Activated naive CD8-positive, alpha-beta T cell (primary cell): ENCODE results near the gene SRRM2.

Experiments
- H3K27ac Mint-ChIP-seq: one replicate; pipeline ENCODE4 v1.8.0; 2021; ENCODE audit warnings: mixed read lengths
- H3K27me3 Mint-ChIP-seq: one replicate; pipeline ENCODE4 v1.8.0; 2021; ENCODE audit warnings: mixed read lengths
- H3K36me3 Mint-ChIP-seq: one replicate; pipeline ENCODE4 v1.8.0; 2021; ENCODE audit warnings: mixed read lengths
- H3K4me1 Mint-ChIP-seq: one replicate; pipeline ENCODE4 v1.8.0; 2021; ENCODE audit warnings: low read depth, mixed read lengths
- H3K4me3 Mint-ChIP-seq: one replicate; pipeline ENCODE4 v1.8.0; 2021; ENCODE audit warnings: mild to moderate bottlenecking, mixed read lengths
- H3K9me3 Mint-ChIP-seq: one replicate; pipeline ENCODE4 v1.8.0; 2021; ENCODE audit warnings: low read depth, mixed read lengths

SRRM2 gene

DNA sequence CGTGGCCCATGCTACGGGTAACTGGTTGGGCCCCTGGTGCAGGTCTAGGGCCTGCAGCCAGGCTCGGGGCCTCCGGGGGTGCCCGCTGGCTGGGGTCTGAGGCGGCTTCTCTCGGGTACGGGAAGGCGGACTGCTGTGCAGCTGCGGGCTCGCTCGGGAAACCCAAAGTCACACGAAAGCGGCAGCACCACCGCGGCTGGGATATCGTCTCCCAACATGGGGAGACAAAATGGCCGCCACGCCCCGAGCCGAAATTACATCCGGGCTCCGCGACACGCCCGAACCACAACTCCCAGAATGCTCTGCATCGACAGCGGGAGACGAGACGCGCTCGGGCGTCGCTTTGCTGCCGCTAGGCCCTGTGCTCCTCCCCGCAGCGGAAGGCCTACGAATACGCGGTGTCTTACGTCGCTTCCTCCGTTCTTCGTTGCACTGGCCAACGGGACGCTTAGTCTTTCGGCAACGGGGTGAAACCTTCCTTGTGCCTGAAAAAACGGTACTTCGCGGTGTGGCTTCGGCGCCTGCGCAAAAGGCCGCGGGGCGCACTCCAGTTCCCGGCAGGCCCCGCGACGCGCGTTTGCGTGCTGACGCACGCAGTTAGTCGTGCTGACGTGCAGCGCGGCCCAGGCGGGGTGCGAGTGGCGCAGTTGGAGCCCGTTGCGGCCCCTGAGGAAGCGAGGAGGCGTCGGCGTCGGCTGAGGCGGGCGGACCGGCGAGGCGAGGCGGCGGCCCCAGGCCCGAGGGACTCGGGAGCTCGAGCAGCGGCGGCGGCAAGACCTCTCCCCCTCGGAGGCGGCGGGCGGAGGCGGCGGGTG is at the start of gene SRRM2:
TSS of gene SRRM2 (plus strand) at position 604 of the 815 bp plus-strand sequence. CDS start 3,727 bp downstream, outside the sequence.
- no peaks in the 10 kb centered on the region for H3K27me3 Mint-ChIP-seq
- H3K4me1 Mint-ChIP-seq, result peaks cover 46% of the 10 kb centered on the region
- H3K27ac Mint-ChIP-seq, result peak within 1 kb of the TSS; percentile 97
- peak within 1 kb of the TSS; percentile 96 for H3K4me3 Mint-ChIP-seq
- peaks cover 21% of the 10 kb centered on the region for H3K36me3 Mint-ChIP-seq
- no peaks in the 10 kb centered on the region for H3K9me3 Mint-ChIP-seq

DNA sequence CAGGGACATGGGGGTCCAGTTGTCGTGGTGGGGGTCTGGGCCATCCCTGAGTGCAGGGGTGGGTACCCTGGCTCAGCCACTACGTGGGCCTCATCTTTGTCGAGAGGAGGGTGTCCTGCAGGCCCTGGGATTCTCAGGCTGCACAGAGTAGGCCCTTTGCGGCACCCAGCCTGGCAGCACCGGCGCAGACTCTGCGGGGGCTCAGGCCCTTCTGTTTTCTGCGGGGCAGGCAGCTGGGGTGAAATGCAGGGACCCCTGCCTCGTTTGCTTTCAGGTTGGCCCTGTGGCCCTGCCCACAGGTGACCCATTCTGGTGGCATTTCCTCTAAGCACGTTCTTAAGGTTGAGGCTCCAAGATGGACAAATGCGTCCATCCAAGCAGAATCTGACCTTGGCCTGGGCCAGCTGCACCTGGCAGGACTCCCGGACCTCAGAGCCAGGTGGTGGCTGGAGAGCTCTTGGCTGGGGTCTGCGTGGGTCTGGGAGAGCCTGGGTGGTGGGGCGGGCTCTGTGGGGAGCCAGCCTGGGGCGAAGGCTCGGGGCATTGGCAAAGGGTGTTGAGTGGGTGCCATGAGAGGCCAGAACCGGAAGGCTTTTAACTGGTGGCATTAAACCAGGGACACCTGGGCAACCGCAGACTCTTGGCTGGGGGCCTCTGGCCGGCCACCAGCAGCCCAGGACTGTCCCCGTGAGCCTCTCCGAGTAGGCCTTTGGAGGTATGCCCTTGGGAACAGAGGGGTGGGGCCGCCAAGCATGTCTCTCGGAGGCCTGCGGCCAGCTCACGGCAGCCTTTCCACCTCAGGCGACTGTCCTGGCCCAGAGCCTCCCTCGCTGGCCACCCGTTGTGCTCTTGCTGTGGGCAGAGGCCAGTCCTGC is 49.3 kb upstream of the SRRM2 start:
- no peak overlapping the region for H3K27ac Mint-ChIP-seq
- no peaks in the 10 kb centered on the region for H3K9me3 Mint-ChIP-seq
- no peaks in the 10 kb centered on the region for H3K27me3 Mint-ChIP-seq
- no peaks in the 10 kb centered on the region for H3K4me1 Mint-ChIP-seq
- H3K36me3 Mint-ChIP-seq, result no peaks in the 10 kb centered on the region
- no peak overlapping the region for H3K4me3 Mint-ChIP-seq

DNA sequence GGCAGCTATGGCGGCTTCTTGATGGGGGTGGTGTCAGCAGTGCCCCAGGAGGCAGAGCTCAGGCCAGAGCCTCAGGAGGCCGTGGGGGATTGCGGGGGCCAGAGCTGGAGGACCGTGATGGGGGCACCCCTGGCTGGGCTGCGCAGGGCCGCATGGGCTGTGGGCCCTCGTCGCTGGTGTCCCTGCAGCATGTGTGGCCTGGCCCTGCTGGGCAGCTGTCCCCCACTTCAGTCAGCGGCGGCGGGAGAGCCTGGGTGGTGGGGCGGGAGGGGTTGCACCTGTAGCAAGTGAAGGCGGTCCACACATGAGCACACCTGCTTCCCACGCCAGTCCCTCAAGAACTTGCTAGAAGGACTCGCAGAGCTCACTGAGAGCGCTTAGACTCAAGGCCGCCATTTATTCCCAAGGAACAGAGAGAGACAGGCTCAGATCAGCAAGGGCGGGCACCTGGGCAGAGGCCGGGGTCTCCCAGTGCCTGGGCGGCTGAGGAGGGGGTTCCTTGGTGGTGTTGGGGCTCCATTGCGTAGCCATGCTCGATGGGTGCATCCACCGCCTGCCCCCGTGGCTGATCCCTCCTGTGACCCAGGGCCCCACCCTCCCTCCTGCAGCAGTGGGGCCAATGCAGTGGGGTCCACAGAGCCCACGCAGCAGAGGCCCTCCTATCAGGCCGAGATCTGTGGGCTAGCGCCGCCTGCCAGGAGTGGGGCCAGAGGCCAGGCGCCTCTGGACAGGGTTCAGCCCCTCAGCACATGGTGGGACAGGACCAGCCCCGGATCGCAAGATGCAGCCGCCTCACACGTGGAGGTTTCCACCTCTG is 48.1 kb upstream of the SRRM2 start:
- H3K27me3 Mint-ChIP-seq, result no peaks in the 10 kb centered on the region
- no peaks in the 10 kb centered on the region for H3K9me3 Mint-ChIP-seq
- H3K4me1 Mint-ChIP-seq, result no peaks in the 10 kb centered on the region
- H3K36me3 Mint-ChIP-seq, result no peaks in the 10 kb centered on the region
- H3K4me3 Mint-ChIP-seq, result no peak overlapping the region
- H3K27ac Mint-ChIP-seq, result no peak overlapping the region

DNA sequence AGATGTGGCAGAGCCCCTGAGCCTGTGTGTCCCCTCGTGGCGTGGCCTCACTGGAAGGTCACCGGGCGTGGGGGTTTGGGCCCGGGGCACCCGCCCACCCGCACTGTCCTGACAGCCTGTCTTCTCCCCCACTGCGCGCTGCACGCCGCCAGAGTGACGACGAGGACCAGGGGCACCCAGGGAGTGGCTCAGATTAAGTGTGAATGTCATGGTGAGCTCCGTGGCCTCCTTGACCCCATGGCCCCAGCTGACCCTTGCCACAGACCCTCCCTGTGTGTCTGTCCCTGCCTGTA is 47.5 kb upstream of the SRRM2 start:
- H3K27ac Mint-ChIP-seq, result no peak overlapping the region
- no peaks in the 10 kb centered on the region for H3K27me3 Mint-ChIP-seq
- H3K36me3 Mint-ChIP-seq, result no peaks in the 10 kb centered on the region
- H3K4me3 Mint-ChIP-seq, result no peak overlapping the region
- H3K4me1 Mint-ChIP-seq, result no peaks in the 10 kb centered on the region
- H3K9me3 Mint-ChIP-seq, result no peaks in the 10 kb centered on the region

DNA sequence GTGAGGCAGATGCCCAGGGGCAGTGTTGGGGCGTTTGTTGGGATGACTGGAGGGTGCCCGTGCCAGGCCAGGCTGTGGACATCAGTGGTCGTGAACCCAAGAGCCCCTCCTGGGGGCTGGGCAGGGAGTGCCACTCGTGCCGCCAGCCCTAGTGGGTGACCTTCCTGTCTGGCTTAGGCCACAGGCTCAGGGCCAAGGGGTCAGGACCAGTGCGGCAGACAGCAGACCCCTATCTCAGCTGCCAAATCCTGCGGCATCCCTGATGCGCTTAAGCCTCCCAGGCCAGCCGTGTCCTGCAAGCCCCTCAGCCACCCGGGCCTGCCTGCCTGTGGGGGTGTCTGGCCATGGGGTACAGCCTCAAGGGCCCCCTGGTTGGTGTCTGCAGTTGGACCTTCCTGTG is 47.1 kb upstream of the SRRM2 start:
- Mint-ChIP-seq H3K36me3 (no peaks in the 10 kb centered on the region), H3K9me3 (no peaks in the 10 kb centered on the region), H3K27me3 (no peaks in the 10 kb centered on the region), H3K4me1 (no peaks in the 10 kb centered on the region), H3K4me3 (no peak overlapping the region), H3K27ac (no peak overlapping the region)

DNA sequence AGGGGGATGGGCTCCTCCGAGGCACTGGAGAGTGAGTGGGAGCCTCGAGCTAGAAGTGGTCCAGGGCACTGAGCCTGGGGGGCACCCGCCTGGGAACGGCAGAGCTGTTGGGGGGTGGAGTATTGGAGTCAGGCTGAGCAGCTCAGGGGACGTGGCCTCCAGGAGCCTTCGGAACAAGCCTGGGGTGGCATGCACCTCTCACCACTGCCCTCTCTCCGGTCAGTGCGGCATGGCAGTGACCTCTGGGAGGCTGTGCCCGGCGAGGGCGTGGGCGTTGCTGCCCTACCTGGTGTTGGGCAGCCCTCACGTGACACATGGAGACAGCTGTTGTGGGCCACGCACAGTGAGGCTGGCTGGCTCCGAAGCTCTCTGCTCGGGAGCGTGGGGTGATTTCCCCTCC is 46.4 kb upstream of the SRRM2 start:
- Mint-ChIP-seq H3K27me3 (no peaks in the 10 kb centered on the region), H3K9me3 (no peaks in the 10 kb centered on the region), H3K27ac (no peak overlapping the region), H3K36me3 (no peaks in the 10 kb centered on the region), H3K4me3 (no peak overlapping the region), H3K4me1 (no peaks in the 10 kb centered on the region)

DNA sequence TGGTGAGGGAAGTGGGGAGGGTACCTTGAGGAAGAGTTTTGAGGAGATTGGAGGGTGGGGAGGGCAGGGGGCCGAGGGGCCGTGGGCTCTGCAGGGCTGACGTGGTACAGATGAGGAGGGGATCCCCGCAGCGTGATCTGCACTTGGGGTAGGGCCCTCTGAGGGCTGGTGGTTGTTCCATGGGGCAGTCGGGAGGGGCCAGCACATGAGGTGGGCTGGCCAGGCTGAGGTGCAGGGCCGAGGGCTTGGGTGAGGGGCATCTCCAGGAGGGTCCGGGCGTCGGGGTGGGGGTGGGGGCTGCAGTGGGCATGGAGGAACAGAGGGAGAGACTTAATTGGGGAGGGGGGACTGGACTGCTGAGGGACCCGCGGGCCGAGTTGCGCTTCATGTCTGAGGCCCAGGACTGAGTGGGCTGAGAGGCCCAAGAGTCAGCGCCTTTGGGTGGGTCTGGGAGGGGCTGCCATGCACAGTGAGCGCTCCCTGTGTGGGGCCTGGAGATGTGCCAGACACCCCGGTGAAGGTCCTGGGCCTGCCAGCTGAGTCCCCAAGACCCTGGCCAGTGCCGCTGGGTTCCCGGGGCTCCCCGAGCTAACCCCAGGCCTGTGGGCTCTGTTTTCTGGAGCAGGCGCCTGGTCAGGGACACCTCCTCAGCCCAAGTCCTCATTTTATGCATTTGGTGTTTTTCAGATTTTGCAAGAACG is 45.7 kb upstream of the SRRM2 start:
- H3K9me3 Mint-ChIP-seq, result no peaks in the 10 kb centered on the region

DNA sequence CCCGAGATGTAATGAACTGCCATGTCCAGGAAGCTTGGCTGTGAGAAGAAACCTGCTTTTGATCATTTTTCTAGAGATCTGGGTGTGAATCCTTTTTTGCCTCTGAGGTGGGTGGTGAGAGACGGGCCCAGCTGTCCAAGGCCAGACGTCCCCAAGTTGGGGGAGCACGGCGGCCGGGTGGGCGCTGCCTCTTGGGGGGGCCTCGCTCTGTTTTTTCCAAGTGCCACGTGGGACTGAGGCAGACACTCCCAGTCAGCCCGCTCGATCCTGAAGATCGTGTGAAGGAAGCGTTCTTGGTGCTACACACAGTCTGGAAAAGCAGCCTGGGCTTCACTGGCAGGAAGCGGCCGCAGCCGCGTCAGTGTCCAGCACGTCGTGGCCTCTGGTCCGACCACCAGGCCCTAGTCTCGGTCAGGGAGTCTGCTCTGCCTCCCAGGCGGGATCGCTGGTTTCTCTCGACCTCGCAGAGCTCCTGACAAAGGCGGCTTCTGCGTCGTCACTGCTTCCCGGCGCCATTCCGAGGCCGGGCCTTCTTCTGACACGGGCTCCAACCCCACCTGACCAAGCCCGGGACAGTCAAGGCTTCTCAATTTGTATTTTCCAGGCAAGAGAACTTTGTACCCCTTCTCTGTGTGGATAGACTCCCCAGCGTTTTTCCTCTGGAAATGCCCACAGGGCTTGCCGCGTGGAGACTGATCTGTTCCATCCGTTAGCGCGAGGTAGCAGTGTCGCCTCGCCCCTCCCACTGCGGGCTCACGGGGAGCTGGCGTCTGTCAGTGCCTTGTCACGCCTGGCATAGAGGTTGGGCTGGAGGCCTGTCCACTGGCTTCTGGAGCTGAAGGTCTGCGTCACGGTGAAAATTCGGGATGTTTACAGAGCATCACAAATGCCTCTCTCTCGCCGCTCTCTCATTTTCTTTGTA is 44.8 kb upstream of the SRRM2 start:
- Mint-ChIP-seq H3K9me3 (no peaks in the 10 kb centered on the region), H3K27me3 (no peaks in the 10 kb centered on the region), H3K4me1 (no peaks in the 10 kb centered on the region), H3K27ac (no peak overlapping the region), H3K36me3 (no peaks in the 10 kb centered on the region), H3K4me3 (no peak overlapping the region)

More for the DNA sequence above, 45.7 kb upstream of the SRRM2 start:
- no peak overlapping the region for H3K27ac Mint-ChIP-seq
- H3K4me1 Mint-ChIP-seq, result no peaks in the 10 kb centered on the region
- no peaks in the 10 kb centered on the region for H3K27me3 Mint-ChIP-seq
- H3K36me3 Mint-ChIP-seq, result no peaks in the 10 kb centered on the region
- H3K4me3 Mint-ChIP-seq, result no peak overlapping the region

DNA sequence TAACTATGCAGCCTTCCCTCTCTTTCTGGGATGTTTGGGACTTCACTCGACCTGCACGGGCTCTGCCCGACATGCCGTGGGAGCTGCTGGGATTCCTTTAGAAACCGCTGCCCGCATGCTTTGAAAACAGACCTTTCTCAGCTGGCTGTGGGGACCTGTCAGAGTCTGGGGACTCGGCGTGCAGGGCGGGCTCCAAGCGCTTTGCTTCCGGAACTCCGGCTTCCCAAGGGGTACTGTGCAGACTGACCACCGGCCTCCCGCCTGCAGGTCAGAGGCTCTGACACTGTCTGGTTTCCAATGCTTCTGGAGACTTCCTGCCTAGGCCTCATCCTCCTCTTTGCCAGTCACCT is 44.2 kb upstream of the SRRM2 start:
- H3K4me1 Mint-ChIP-seq, result no peaks in the 10 kb centered on the region
- no peak overlapping the region for H3K4me3 Mint-ChIP-seq
- H3K9me3 Mint-ChIP-seq, result no peaks in the 10 kb centered on the region
- no peaks in the 10 kb centered on the region for H3K36me3 Mint-ChIP-seq
- no peaks in the 10 kb centered on the region for H3K27me3 Mint-ChIP-seq
- no peak overlapping the region for H3K27ac Mint-ChIP-seq

DNA sequence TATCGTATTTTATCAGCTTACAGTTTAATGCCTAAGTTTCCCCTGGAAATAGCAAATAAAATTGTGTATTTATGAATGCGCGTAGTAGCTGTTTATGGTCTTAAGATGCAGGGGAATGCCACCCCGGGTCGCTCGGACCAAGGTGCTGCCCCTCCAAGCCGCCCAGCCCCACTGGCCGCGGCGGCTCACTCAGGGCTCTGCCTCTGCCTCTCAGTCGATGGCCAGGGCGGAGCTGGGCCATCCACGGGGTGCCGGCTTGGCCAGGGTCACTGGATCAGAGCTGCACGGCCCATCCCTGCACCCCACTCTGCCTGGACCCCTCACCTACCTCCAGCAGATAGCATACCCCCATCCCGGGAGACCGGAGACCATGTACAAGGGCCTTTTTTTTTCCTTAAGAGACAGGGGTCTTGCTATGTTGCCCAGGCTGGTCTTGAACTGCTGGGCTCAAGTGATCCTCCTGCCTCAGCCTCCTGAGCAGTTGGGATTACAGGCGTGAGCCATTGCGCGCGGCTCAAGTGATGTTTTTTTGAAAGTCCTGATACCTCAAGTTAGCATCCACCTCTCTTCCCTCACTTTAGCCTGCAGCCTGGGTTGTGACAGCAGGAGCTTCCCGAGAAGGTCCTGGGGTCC is 43.4 kb upstream of the SRRM2 start:
- Mint-ChIP-seq H3K27ac (no peak overlapping the region), H3K36me3 (no peaks in the 10 kb centered on the region), H3K27me3 (no peaks in the 10 kb centered on the region), H3K4me1 (no peaks in the 10 kb centered on the region), H3K4me3 (no peak overlapping the region), H3K9me3 (no peaks in the 10 kb centered on the region)

DNA sequence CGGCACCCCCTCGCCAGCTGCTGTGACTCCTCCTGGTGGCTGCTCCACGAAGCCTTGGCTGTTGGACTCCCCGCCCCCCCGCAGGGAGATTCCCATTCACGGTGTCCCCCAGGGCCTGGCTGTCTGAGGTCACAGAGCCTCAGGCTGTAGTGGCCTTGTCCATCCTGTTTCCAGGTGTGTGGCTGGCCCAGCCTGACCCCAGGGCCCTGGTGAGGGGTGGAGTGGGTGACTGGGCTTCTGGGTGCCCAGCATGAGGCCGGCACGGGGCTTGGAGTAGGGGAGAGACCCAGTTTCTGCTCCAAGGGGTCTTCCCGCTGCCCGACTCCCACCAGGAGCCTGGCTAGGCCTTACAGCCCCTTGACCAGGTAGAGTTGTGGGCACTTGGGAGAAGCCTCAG is 42.9 kb upstream of the SRRM2 start:
- H3K27me3 Mint-ChIP-seq, result no peaks in the 10 kb centered on the region
- H3K27ac Mint-ChIP-seq, result no peak overlapping the region
- no peak overlapping the region for H3K4me3 Mint-ChIP-seq
- H3K36me3 Mint-ChIP-seq, result no peaks in the 10 kb centered on the region
- H3K4me1 Mint-ChIP-seq, result no peaks in the 10 kb centered on the region
- no peaks in the 10 kb centered on the region for H3K9me3 Mint-ChIP-seq

DNA sequence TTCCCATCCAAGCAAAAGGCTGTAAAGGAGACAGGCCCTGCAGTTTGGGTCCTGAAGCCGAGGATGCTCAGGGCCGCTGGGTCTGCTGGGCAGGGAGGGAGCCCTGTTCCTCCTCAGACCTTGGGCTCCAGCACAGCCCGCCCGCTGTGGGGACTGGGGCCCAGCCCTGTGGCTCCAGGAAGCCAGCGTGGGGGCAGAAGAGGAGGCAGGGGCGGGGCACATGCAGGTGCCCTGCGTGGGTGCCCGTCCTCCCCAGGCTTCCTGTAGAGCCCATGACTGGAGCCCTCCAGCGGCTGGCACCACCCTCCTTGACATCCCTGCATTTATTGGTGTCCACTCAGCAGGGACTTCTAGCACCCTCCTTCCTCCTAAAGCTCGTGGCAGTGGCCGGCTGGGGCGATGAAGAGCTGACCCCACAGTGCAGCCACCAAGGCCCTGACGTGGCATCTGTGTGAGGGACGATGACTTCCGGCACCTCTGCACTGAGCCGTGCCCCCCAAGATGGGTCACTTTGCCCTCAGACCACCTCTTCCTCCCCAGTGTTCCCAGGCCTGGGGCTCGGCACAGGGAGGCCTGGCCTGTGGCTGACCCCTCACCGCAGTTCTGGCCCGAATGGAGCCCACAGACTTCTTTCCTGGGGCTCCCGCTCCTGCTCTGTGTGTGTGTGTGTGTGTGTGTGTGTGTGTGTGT is 42.3 kb upstream of the SRRM2 start:
- no peaks in the 10 kb centered on the region for H3K27me3 Mint-ChIP-seq
- H3K27ac Mint-ChIP-seq, result no peak overlapping the region

DNA sequence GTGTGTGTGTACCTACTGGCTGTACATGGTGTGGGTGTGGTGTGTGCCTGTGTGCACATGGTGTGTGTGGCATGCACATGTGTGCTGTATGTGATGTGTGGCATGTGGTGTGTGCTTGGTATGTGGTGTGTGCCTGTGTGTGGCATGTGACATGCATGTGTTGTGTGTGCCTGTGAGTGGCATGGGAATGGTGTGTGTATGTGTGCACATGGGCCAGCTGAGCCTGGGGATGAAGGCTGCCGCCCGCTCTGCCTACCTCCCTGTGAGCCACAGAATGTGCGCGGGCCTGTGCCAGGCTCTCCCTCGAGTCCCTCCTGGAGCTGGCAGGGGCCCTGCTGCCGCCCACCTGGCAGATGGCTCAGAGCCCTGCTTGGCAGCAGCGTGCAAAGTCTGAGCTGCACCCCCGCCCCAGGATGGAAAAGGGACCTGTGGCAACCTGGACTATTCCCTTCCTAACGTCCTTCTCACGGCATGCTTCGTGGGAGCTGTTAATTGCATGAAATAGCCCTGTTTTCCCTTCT is 41.7 kb upstream of the SRRM2 start:
- Mint-ChIP-seq H3K36me3 (no peaks in the 10 kb centered on the region), H3K27me3 (no peaks in the 10 kb centered on the region), H3K9me3 (no peaks in the 10 kb centered on the region), H3K27ac (no peak overlapping the region), H3K4me1 (peaks cover 4% of the 10 kb centered on the region), H3K4me3 (no peak overlapping the region)

More for the DNA sequence above, 42.3 kb upstream of the SRRM2 start:
- Mint-ChIP-seq H3K36me3 (no peaks in the 10 kb centered on the region), H3K4me3 (no peak overlapping the region), H3K9me3 (no peaks in the 10 kb centered on the region), H3K4me1 (peaks cover 3% of the 10 kb centered on the region)
